ENCODE measurements around the gene METTL22.
"Not testable (repeated sequence)": the region's sequence is repeated elsewhere in the genome, so short reads cannot be mapped to it uniquely, and the experiment has no call there.

Gene METTL22

GRCh38 chr16:8632675-8633182, 11.2 kb downstream of the METTL22 start:
- DNase-seq, result no peak

- no peak for DNase-seq
Measured at GRCh38 chr16:8634991-8635736, 13.7 kb downstream of the METTL22 start.

DNA sequence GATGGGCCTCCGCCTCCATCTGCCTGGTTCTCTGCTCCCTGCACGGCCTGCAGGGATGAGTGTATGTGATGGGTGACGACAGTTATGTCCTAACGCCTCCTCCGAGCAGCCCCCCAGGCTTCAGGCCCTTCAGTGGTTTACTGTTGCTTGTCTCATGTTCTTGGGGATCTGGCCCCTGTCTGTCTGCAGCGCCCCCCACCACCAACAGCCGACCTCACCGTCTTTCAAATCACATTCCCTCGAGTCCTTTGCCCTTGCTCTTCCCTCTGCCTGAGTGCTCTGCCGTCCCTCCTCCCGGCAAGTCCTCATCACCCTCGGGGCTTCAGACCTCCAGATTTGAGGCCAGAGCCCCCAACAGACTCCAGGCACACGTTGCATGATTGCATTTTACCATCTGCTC, 18.2 kb downstream of the METTL22 start:
- DNase-seq, result no peak

DNA sequence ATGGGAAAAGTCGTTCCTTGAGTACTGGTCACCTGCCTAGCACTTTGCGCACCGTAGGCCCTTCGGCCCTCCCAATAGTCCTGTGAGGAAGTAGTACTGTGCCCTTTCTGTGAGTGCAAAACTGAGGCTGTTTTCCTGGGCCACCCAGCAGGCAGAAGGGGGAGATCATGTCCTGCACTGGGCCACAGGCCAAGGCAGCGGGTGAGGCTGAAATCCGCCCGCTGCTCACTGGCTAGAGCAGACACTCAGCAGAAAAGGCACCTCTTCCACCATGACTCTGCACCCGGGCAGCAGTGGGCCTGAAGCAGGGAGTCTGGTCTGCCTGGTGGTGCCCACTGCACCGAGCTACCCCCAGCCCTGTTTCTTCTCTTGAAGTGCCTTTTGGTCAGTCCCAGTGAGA, 20.2 kb downstream of the METTL22 start:
- no peak for DNase-seq

DNA sequence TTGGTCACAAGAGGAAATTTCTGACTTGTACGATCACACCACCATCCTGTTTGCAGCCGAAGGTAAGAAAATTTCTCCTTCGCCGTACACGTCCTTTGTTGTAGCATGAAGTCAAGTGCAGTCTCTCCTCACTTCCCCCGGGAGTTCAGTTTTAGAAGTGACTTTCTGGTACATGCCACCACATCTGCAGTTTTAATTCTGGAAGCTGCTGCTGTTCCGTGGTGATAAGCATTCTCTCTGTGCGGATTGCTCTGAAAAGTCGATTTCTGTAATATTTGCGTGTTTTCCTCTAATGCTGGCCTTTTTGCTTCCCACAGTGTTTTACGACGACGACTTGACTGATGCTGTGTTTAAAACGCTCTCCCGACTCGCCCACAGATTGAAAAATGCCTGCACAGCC, 20.6 kb downstream of the METTL22 start:
- DNase-seq, result no peak

GRCh38 chr16:8644211-8645140, 23.0 kb downstream of the METTL22 start:
- no peak for DNase-seq

DNA sequence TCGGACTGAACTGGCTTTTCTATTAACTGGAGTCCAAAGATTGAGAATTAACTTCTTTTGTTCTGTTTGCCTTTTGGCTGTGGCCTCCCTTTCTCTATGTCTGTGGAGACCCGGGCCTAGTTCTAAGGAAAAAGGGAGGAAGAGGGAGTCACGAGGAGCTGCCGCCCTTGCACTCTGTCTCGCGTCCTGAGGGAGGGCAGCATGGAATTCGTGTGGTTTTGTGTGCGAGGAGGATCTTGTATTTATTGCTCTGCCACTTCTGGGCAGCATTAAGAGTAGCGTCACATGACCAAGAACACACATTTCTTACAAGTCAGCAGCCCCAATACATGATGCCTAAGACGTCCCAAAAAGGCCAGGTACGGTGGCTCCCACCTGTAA, 23.6 kb downstream of the METTL22 start:
- DNase-seq, result no peak

DNA sequence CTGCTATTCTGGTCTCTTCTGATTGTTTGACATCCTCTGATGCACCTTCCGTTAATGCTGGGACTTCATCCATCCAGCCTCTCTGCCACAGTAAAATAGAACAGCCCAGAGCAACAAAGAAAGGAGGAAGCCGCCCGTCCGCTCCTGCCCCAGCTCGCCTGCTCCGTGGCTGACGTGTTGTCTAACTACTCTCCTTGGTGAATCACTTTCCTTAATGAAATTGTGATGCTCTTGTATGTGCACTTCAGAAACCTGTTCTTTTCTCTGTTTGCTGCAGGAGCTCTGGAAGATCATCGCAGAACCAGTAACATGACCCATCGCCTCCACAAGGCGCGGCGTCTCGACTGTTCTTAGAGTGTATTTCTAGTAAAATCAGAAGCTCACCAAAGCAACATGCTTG, 24.3 kb downstream of the METTL22 start:
- no peak for DNase-seq

DNA sequence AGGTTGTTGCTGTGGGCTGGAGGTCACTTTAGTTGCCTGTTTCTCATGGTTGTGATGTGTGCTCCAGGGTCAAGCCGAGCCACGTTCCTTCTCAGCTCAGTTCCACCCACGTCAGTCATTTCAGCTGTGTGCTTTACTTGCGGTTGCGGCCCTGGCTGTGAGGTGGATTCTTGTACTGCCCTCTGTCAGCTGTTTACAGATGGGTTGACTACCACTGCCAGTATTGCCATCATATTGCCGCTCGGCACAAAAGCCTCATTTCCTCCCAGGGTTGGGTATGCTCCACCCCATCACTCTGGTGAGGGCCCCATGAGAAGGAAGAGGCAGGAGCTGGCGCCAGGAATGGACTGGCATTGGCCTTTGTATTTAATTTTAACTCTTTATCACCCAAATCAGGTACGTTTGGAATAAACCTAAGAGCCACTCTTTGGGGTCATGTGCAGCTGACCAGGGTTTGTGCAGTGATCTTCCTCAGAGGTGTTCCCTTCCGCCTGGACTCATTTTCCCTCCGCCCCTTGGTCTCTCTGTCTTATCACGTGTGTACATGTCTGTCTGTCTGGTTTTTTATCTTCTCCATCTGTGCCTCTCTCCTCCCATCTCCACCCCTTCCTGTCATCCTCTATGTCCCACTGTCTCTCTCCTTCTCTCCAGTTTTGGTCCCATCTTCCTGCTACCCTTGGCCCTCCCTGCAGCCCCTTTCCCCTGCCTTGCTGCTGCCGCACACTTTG, 25.0 kb downstream of the METTL22 start:
- no peak for DNase-seq

DNA sequence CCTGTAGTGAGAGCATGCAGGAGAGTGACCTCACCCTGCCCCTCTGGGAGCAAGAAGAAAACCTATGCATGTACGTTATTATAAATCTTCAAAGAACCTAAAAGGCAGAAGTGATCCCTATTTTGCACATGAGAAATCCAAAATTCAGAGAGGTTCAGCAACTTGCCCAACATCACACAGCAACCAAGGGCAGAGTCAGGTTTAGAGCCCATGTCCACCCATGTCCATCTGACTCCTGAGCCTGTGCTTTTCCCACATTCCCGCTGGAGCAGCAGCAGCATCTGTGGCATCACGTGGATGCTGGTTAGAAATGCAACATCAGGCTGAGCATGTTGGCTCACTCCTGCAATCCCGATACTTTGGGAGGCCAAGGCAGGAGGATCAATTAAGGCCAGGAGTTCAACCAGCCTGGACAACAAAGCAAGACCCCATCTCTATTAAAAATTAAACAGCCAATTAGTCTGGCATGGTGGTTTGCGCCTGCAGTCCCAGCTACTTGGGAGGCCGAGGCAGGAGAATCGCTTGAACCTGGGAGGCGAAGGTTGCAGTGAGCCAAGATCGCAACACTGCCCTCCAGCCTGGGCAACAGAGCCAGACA, 26.3 kb downstream of the METTL22 start:
- DNase-seq, result no peak

DNA sequence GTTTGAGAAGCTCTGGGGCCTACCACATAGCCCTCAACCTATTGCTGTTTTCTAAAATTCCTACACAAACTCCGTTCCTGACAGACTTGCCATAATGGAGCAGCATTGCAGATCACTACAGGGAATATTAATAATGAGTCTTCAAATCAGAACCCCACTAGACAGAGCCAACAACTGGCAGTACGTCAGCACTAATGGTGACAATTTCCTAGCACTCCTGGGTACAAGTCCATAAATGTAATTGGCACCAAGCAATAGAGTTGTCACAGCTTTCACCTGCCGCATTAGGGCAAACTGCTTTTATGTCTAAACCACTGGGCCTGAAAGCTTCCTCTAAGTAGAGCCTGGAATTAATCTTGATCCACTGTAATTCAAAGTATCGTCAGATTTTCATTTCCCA, 27.4 kb downstream of the METTL22 start:
- no peak for DNase-seq

- no peak for DNase-seq
Measured at GRCh38 chr16:8649829-8650554, 28.5 kb downstream of the METTL22 start.

DNA sequence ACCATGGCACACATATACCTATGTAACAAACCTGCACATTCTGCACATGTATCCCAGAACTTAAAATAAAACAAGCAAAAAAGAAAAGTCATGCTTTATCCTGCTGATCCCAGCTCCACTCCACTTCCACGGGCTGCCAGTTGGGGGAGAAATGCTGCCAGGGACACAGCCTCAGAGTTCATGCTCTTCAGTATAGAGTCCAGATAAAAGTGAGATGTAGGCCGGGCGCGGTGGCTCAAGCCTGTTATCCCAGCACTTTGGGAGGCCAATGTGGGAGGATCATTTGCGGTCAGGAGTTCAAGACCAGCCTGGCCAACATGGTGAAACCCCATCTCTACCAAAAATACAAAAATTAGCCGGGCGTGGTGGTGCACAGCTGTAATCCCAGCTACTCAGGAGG, 30.5 kb downstream of the METTL22 start:
- DNase-seq, result not testable (repeated sequence)

GRCh38 chr16:8655184-8655717, 33.8 kb downstream of the METTL22 start:
- DNase-seq, result no peak

- DNase-seq, result no peak
Measured at GRCh38 chr16:8656376-8656775, 34.9 kb downstream of the METTL22 start.

GRCh38 chr16:8660841-8661301, 39.4 kb downstream of the METTL22 start:
- peak; percentile 78 for DNase-seq

- DNase-seq, result no peak
Measured at GRCh38 chr16:8661703-8662102, 40.2 kb downstream of the METTL22 start.

DNA sequence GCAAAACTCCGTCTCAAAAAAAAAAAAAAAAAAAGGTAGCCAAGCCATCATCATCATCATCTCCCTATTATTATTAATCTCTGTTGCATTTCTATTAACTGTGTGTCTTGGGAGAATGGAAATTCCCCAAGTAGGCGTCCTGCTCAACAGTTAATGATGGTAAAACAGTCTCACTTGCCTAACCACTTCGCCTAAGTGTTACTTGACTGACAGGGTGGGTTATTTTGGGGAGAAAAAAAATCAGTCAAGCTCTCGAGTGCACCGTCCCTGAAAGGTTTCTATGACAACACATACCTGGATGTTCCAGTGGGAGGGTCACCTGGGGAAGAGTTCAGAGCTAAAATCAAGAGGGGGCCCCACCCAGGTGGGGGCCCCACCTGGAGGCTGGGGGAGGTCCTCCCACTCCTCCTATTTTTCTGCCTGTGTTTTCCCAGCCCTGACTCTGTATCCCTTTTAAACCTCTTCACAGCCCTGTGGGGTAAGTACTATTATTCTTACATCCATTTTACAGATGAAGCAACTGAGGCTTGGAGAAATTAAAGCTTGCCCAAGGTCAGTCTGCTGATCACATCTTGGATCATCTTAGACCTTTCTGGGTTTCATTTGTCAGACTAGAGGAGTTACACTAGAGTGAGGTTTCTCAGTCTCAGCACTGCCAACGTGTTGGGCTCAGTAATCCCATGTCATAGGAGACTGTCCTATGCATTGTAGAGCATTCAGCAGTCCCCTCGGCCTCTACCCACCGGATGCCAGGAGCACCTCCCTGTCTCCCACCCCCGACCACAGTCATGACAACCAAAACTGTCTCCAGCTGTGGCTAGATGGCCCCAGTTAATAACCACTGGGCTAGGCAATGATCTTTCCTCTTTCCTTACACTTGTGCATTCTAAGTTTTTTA, 41.9 kb downstream of the METTL22 start:
- no peak for DNase-seq

GRCh38 chr16:8665529-8665928, 44.0 kb downstream of the METTL22 start:
- DNase-seq, result no peak

DNA sequence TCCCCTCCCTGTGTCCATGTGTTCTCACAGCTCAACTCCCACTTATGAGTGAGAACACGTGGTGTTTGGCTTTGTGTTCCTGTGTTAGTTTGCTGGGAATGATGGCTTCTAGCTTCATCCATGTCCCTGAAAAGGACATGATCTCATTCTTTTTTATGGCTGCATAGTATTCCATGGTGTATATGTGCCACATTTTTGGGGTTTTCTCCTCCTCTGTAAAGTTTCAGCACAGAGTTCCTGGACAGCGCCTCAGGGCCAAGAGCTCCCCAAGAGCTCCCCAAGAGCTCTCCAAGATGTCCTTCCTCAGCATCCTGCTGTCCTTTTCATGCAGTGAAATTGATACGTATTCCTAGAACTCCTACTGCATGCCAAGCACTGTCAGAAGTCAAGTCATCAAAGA, 46.0 kb downstream of the METTL22 start:
- no peak for DNase-seq

DNA sequence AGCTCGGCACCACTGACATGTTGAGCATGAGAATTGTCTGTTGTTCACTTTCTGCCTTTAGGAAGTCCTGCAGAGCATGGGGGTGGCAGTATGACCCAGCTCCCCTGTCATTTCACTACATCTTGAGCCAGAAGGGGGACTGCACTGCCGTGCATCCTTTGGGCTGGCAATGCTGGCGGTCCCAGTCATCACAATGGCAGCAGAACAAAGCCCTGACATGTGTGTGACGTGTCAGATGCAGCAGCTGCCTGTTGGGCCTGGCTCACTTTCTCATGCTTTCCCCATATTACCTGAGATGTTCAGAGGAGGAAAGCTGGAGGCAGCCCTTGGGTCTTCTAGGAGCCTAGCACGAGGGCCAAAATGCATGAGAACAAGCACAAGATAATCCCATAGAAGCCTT, 46.6 kb downstream of the METTL22 start:
- no peak for DNase-seq
